CD4-positive, alpha-beta T cell treated with Interleukin-2 at 100 ng/mL for 4 hours (primary cell): ENCODE results near the gene ZNF609.

Experiments used
- DNase-seq: peaks from one replicate; pipeline ENCODE4 v3.0.0-alpha.2; 2020; ENCODE audit warnings: low spot score

ZNF609 gene, protein sequence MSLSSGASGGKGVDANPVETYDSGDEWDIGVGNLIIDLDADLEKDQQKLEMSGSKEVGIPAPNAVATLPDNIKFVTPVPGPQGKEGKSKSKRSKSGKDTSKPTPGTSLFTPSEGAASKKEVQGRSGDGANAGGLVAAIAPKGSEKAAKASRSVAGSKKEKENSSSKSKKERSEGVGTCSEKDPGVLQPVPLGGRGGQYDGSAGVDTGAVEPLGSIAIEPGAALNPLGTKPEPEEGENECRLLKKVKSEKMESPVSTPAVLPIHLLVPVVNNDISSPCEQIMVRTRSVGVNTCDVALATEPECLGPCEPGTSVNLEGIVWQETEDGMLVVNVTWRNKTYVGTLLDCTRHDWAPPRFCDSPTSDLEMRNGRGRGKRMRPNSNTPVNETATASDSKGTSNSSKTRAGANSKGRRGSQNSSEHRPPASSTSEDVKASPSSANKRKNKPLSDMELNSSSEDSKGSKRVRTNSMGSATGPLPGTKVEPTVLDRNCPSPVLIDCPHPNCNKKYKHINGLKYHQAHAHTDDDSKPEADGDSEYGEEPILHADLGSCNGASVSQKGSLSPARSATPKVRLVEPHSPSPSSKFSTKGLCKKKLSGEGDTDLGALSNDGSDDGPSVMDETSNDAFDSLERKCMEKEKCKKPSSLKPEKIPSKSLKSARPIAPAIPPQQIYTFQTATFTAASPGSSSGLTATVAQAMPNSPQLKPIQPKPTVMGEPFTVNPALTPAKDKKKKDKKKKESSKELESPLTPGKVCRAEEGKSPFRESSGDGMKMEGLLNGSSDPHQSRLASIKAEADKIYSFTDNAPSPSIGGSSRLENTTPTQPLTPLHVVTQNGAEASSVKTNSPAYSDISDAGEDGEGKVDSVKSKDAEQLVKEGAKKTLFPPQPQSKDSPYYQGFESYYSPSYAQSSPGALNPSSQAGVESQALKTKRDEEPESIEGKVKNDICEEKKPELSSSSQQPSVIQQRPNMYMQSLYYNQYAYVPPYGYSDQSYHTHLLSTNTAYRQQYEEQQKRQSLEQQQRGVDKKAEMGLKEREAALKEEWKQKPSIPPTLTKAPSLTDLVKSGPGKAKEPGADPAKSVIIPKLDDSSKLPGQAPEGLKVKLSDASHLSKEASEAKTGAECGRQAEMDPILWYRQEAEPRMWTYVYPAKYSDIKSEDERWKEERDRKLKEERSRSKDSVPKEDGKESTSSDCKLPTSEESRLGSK (N-terminal part only)

DNA sequence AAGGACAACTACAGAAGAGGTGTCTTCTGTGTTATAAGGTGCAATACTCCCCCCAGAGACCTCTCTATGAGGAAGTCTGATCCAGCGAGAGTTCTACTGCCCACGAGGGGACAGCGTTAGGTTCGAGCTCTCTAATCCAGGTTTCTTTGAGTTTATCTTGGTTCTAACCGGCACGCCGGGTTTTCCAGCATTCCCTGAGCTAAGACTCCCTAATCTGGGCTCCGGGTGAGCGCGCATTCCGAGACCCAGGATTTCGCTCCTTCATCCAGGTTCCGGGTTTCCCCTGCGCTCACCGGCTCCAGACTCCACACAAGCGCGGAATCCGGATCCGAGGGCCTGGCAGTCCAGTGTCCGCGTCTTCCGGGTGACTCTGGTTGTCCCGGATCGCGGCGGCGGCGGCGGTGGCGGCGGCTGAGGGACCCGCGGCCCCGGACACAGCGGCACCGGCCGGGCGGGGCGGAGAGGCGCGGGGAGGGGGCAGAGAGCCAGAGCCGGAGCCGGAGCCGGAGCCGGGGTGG, at the start of gene ZNF609:
ZNF609 (plus strand) TSS at position 373 of the 518 bp plus-strand sequence. CDS start 38,842 bp downstream, outside the sequence.
- peak; percentile 90 for DNase-seq

DNA sequence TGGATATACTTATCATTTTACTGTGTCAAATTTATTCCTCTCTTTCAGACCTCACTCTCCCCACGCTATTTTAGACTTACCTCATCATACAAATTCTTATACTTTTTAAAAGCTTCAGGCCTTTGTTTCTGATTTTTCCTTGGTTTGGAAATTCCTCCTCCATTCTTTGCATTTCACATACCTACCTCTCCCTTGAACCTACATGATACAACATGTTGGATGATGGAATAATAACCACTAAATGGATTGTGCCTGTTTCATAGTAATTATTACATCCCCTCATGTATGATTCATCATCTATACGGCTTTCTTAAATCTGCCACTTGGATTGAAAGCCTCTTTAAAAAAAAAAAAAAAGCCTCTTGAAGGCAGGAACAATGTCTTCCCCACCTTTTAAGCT, 48.2 kb upstream of the ZNF609 start:
- DNase-seq = no peak

DNA sequence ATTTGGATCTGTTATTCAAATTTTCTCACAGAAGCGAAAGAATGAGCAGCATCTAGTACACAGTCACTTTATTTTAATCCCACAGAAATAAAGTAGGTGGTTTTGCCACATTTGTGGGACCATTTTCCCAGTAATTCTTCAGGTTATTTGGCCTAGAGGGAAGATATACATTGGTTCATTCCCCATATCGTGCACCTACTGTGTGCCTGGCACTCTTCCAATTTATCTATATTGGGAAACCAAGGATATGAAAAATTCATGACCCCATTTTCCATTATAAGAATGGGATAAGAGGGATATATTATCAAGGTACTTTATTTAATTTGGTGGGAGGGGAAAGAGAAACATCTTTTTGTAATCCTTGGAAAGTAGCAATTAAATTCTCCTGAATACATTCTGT, 37.7 kb upstream of the ZNF609 start:
- no peak for DNase-seq

DNA sequence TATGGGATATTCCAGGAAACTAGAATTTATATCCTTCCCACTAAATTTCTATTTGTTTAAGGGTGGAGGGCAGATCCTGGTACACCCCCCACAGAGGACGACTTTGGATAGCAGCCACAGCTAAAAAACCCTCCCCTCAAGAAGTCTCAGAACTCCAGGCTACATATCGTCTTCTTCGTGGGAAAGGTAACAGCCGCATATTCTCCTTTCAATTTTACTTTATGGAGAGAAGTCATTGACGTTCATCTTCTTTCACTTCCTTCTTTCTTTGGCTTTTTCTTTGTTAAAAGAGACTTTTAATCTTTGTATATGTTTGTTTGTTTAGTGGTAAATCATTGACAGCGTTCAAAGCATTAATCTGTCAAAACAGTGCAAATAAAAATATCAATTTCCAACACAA, 36.4 kb upstream of the ZNF609 start:
- DNase-seq = no peak

DNA sequence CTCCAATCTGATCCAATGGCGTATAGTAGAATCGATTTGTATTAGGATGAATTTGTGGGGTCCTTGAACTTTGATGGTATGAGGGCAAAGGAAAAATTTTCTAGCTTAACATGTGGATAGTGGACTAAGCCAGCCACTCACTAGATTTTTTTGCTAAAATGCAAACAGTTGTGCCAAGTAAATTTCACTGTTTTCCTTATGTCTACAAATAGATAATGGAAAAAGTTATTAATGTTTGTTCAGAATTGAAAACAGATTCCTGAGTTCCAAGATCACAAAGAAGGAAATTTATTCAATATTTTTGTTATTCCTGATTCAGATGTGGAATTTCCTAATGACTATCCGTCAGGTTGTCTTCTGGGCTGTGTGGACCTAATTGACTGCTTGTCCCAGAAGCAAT, 35.2 kb upstream of the ZNF609 start:
- DNase-seq = no peak

DNA sequence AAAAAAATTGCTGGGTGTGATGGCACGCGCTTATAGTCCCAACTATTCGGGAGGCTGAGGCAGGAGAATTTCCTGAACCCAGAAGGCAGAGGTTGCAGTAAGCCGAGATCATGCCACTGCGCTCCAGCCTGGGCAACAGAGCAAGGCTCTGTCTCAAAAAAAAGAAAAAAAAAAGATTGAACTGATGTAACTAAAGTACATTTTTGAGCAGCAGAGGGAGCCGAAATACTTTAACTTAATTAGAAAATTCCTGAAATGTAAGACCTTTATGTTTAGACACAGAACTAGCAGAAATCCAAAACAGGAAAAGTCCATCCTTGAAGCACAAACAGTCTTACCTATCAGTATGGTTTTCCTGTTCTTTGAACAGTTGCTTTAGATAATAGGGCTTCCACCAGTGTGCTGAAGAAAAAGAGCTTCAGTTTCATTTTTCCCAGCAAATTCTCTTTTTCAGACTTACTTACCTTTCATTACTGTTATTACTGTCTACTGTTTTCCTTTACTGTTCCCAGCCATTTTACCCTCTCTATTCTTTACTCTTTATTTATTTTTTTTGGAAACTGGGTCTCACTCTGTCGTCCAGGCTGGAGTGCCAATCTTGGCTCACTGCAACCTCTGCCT, 33.4 kb upstream of the ZNF609 start:
- peak; percentile 20 for DNase-seq

DNA sequence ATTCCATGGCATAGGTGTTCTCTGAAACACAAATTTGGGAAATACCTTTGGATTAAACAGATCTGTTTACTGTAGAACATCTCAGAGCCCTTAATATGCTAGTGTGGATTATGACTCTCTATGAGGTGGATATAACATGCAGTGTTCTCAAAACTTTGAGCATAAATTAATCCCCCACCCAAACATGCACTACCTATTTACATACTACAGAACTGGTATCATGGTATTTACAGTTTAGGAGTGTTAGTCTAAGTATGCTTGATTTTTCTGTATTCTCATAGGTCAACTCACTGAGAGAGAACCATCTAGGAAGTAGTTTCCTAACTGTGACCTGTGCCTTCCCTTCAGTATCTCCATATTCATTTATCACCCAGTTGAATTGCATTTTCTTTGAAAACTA, 30.9 kb upstream of the ZNF609 start:
- DNase-seq = no peak

DNA sequence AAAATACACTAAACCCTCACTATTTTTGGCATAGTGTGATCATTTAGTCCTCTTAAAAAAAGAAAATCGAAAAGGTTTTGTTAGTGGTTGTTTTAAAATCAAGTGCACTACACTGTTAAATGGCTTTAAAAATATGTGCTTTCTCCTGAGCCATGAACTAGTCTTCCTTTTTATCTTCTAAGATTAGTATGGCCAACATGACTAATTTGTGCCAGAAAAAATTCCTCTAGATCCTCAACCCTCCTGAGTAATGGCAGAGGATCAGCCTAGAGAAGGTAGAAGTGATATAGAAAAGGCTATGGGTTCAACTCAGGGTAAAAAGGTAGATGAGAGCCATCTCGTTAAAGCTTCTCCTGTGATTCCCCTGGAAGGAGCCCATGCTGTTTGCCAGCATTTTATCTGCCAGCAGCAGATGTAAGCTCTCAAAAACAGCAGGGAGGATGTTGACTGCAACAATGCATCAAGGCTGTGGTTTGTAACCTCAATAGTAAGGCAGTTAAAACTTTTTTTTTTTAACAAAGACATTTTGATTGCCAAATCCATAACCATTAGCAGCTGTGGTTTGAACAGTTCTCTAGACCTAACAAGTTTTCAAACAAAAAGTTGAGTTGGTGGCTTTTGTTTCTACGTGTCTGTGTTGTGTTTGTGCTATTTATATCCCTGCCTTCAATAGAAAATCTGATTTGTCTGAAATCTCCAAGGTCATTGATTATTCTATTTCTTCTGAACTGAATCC, 30.2 kb upstream of the ZNF609 start:
- peak; percentile 64 for DNase-seq

DNA sequence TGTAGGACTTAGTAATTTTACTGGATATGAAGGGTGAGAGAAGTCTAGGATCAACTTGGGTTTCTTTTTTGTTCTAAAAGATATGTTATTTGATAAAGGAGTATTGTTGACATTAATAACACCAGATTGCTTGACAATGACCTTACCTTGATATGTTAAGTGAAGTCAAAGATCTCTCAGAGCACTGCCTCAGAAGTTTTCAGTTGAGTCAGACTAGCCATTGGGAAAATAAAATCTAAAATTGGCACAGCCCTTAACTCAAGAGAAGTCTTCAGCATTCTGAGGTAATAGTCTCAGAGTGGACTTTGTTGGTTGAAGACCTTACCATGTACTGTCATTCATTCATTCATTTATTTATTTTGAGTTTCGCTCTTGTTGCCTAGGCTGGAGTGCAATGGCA, 22.4 kb upstream of the ZNF609 start:
- DNase-seq = no peak

DNA sequence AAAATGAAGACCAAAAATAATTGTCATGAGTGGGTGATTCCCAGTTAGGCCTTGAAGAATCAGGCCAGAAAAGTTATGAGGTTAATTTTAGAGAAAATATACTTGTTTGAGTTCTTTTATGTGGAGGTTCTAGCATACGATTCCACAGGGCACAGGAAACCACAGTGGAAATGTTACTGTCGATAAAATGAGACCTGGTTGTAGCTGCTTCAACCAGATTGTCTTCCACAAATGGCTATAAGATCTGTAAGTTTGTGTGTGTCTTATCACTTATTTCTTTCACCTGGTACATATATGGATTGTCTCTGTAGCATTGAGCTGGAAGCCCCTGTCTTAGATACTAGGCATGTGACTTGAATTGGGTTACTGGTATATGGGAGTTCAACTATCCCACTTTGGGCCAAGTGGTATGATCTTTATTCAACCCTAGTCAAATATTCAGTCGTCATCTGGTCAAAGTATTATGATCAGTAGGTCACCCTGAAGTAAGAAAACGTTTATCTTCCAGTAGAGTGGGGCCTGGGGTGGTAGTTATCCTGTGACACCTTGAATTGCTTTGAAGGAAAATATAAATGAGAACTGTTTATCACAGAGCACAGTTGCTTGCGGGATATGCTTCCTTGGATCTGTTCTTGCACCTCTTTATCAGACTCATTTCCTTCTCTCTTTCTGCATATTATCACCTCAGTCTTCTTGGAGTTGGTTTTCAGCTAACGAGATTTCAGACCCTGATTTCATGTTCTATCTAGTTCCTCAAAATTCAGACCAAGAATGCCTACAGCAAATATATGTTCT, 21.5 kb upstream of the ZNF609 start:
- DNase-seq = no peak

DNA sequence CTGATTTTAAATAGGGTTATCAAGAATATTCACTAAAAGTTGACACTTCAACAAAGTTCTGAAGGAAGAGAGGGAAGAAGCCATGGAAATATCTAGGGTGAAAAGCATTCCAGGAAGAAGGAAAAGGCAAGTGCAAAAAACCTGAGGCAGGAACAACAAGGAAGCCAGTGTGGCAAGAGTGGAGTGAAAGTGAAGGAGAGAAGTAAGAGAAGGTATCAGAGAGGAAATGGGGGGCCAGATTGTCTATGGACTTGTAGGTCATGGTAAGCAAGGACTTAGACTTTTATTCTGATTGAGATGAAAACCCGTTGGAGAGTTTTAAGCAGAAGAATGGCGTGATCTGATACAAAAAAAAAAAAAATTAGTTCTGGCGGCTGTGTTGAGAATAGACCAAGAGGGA, 18.5 kb upstream of the ZNF609 start:
- DNase-seq = no peak

DNA sequence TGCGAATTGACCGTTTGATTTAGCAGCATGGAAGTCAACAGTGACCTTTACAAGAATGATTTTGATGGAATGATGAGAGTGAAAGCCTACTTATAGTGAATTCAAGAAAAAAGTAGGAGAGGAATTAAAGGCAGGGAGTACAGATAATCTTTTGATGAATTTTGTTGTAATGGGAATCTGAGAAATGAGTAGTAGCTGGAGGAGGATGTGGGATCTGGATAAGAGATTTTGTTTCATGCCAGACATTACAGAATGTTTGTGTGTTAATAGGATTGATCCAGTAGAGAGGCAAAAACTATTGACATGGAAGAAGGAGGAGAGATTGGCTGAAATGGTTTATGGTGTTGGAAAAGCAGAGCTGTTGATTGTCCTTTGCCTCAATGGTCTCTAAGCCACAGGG, 17.4 kb upstream of the ZNF609 start:
- no peak for DNase-seq

DNA sequence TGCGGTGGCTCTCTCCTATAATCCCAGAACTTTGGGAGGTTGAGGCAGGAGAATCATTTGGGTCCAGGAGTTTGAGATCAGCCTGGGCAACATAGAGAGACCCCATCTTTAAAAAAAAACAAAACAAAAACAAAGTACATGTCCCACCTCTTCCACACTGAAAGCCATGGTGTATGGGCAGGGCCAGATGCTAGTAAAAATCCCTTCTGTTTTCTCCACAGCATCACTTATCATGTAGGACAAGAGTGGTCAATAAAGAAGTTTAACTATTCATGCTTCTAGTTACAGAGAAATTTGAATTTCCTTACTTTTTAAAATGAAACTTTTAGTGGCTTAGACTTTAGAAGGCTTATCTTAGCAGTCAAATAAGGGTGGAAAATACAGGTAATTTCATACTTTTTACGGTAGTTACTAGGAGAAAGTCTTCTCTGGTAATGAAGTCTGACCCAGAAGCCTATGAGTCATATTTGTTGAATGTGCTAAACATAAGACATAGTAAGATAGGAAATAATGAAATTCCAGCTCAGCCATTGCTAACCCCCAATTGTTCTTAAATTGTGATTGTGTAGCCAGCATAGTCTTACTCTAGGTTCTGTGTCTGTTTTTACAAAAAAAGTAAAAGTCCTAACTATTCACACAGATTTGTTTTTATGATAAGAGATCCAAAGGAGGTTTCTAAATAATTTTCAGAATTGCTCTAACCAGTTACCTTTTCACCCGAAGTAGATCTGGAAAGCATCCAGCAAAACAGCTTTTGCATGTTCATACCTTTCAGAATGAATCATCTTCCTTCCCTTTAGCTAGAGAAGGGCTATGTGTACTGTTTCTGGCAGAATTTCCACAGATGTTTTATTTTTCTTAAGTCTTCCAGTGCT, 16.4 kb upstream of the ZNF609 start:
- DNase-seq = peak; percentile 60

DNA sequence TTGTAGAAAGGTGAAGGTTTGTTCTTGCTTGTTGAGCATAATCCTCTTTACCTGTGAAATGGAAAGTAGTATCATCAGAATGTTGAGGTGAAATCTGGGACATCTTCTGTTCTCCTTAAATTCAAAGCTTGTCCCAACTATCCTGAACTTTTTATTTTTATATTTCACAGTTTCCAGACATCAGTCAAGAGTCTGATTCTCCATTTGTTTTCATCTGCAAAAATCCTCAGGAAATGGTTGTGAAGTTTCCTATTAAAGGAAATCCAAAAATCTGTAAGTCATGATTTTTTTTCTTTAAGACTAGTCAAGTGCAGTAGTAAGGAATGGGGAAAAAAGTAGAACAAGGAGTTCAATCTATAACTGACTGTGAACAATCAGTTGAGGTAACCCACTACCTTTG, 15.5 kb upstream of the ZNF609 start:
- DNase-seq = no peak

DNA sequence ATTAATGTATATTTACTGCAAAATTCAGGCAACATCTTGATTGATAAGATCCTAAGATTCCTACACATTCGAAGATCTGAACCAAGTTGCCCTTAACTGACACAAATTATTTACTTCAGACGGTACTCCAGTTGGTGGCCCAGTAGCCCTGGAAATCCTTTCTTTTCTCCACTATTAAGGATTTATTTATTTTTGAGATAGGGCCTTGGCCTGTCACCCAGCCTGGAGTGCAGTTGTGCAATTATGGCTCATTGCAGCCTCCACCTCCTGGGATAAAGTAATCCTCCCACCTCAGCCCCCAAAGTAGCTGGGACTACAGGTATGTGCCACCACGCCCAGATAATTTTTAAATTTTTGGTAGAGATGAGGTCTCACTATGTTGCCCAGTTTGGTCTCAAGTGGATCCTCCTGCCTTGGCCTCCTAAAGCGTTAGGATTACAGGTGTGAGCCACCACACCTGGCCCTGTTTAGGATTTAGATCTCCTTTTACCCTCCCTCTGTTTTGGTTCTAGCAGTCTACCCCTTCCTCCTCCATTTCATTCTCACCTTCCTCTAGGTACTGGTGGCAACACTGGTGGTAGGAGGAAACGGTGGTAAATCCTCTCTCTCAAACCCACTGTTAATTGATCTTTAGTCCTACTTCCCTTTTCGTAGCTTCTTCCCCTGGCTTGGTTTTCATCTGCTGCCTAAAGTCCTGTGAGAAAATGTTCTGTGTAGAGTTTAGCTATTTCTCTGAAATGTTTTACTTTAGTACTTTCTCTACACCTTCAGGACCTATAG, 12.7 kb upstream of the ZNF609 start:
- no peak for DNase-seq

DNA sequence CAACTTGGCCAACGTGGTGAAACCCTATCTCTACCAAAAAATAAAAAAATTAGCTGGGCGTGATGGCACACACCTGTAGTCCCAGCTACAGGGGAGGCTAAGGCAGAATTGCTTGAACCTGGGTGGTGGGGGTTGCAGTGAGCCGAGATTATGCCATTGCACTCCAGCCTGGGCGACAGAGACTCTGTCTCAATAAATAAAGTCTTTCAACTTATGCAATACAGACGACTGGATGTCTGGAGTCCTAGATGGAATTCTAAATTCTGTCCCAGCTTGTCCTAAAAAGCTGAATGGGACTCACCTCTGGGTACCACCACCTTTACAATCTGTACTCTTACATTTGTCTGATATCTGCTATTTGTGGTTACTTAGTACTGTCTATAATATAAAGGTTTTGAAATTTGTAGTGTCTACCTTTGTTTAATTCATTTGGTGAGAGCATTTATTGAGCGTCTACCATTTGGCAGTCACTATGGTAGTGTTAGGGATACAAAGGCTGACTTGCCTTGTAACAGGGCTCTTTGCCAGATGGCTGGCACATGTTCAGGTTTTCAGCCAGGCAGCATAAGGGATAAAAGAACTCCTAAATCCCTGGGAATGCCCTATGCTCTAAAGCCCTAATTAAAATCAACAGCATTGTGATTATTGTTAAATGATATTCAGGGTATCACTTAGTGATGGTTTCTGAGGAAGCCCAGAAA, 7.2 kb upstream of the ZNF609 start:
- DNase-seq = no peak

DNA sequence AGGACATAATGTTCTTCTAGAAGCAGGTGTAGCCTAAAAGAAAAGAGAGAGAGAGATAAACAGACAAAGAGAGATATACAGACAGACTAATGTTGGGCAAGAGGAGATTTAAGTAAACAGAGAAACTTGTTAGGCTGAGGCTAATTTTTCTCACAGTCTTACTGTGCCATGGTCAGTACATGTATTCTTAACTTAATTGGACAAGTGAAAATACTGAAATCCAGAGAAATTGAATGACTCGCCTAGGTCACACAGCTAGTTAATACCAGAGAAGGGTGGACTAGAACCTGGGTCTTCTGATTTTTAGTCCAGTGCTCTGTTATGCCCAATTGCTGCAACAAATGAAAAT, 6.7 kb upstream of the ZNF609 start:
- DNase-seq = no peak

DNA sequence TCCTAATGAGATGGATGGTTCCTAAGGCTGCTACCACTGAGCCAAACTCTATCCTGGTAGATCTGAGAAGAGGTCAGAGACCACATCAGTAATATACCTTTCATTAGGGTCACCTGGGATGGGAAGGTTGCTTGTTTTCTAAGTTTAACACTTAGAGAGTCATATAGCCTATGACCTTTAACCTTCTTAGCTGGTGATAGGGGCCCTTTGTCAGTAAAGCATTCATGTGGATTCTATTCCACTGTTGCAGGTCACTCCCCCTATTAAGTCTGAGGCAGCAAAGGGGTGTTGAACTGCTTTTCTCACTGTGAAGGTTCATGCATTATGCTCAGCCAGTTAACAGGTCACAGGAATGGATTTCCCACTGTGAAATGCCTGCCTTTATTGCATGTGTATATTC, 6.1 kb upstream of the ZNF609 start:
- no peak for DNase-seq
